ENCODE measurements around the gene MAPK12. TPM values are rescaled to one million over a fixed set of nuclear protein-coding genes. Genes with fewer than 3 reads are reported as not detected.

Gene MAPK12
- total RNA-seq, 2 experiments from 2014 or later, result 1.2 to 1.3 TPM

DNA sequence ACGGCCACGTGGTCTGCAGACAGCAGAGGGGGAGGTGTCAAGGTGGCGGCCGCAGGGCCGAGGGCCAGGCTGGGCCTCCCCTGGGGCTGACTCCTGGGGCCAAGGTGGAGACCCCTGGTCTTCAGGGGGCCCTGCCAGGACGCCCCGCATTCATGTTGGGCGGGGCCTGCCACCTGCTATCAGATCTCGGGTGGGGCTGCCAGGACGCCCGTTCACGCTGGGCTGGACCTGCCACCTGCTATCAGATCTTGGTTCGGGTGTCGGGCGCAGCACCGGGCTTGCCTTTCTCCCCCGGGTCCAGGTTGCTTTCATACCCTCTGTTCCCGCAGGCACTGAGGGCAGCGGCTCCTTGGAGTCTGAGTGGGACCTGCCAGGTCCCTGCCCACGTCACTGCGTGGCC, 24.8 kb upstream of the MAPK12 start:
- TF ChIP-seq, protein P1, sequence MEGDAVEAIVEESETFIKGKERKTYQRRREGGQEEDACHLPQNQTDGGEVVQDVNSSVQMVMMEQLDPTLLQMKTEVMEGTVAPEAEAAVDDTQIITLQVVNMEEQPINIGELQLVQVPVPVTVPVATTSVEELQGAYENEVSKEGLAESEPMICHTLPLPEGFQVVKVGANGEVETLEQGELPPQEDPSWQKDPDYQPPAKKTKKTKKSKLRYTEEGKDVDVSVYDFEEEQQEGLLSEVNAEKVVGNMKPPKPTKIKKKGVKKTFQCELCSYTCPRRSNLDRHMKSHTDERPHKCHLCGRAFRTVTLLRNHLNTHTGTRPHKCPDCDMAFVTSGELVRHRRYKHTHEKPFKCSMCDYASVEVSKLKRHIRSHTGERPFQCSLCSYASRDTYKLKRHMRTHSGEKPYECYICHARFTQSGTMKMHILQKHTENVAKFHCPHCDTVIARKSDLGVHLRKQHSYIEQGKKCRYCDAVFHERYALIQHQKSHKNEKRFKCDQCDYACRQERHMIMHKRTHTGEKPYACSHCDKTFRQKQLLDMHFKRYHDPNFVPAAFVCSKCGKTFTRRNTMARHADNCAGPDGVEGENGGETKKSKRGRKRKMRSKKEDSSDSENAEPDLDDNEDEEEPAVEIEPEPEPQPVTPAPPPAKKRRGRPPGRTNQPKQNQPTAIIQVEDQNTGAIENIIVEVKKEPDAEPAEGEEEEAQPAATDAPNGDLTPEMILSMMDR (IDR thresholded peaks at IDR 0.05), result no peak
- Mint-ChIP-seq H3K9me3 (no peaks in the 10 kb centered on the region), H3K4me1 (ENCODE audit: low read depth) (no peaks in the 10 kb centered on the region), H3K27me3 (peaks cover 3% of the 10 kb centered on the region), H3K36me3 (ENCODE audit: low read depth) (no peaks in the 10 kb centered on the region), H3K27ac (no peak overlapping the region), H3K4me3 (no peak overlapping the region)
- peaks cover 0 to 4% of the 10 kb centered on the region in 2 experiments for H3K9me3 ChIP-seq (ENCODE audit: control insufficient read depth in 1 of 2, insufficient read depth in 1 of 2, low read length in 2 of 2)
- ChIA-PET CTCF (no interaction called here), POLR2A (no interaction called here)
- no peak for DNase-seq
- intact Hi-C loops (cut with DNase I, micrococcal nuclease), result no loop called here
- no peaks in the 10 kb centered on the region for H3K4me1 ChIP-seq (ENCODE audit: insufficient read depth, low read length)
- no peak for ATAC-seq (ENCODE audit: poor library complexity)
- H3K36me3 ChIP-seq (ENCODE audit: insufficient read depth, low read length), result no peaks in the 10 kb centered on the region
- H3K4me3 ChIP-seq (ENCODE audit: low read length), result no peak overlapping the region
- no peak overlapping the region for H3K27ac ChIP-seq (ENCODE audit: low read depth in 1 of 2, low read length in 2 of 2)
- peaks cover 5 to 15% of the 10 kb centered on the region in 2 experiments for H3K27me3 ChIP-seq (ENCODE audit: control insufficient read depth in 1 of 2, insufficient read depth in 2 of 2, low read length in 2 of 2)

DNA sequence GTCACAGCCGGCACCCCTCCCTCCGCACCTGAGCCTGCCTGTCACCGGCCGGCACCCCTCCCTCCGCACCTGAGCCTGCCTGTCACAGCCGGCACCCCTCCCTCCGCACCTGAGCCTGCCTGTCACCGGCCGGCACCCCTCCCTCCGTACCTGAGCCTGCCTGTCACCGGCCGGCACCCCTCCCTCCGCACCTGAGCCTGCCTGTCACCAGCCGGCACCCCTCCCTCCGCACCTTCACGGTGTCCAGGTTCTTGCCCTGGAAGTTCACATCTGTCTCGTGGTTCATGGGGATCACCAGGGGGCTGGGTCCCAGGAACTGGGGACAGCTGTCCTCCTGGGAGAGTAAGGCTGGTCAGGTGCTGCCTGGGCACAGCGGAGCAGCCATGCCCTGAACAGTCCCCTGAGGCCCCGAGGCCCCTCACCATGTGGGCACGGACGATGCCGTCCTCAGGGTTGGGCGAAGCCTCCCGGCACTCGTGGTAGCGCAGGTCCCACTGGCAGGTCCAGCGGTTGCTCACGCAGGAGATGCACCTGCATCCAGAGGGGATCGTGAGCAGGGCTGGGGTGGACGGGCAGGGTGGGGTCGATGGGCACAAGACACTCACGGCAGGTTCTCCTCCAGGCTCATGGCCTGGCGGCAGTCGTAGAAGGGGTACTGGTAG, 24.2 kb upstream of the MAPK12 start:
- Mint-ChIP-seq H3K36me3 (ENCODE audit: low read depth) (no peaks in the 10 kb centered on the region), H3K27ac (no peak overlapping the region), H3K9me3 (no peaks in the 10 kb centered on the region), H3K4me3 (no peak overlapping the region), H3K4me1 (ENCODE audit: low read depth) (no peaks in the 10 kb centered on the region), H3K27me3 (no peaks in the 10 kb centered on the region)
- ChIA-PET POLR2A (no interaction called here), CTCF (no interaction called here)
- intact Hi-C loops (cut with DNase I, micrococcal nuclease), result no loop called here
- TF ChIP-seq, protein P1 (IDR thresholded peaks at IDR 0.05), result no peak
- H3K36me3 ChIP-seq (ENCODE audit: insufficient read depth, low read length), result no peaks in the 10 kb centered on the region
- H3K4me3 ChIP-seq (ENCODE audit: low read length), result no peak overlapping the region
- ATAC-seq (ENCODE audit: poor library complexity) (no peak), DNase-seq (no peak)
- H3K4me1 ChIP-seq (ENCODE audit: insufficient read depth, low read length), result no peaks in the 10 kb centered on the region
- no peak overlapping the region for H3K27ac ChIP-seq (ENCODE audit: low read depth in 1 of 2, low read length in 2 of 2)
- H3K9me3 ChIP-seq (ENCODE audit: control insufficient read depth in 1 of 2, insufficient read depth in 1 of 2, low read length in 2 of 2), result no peaks in the 10 kb centered on the region
- peaks cover 0 to 9% of the 10 kb centered on the region in 2 experiments for H3K27me3 ChIP-seq (ENCODE audit: control insufficient read depth in 1 of 2, insufficient read depth in 2 of 2, low read length in 2 of 2)

DNA sequence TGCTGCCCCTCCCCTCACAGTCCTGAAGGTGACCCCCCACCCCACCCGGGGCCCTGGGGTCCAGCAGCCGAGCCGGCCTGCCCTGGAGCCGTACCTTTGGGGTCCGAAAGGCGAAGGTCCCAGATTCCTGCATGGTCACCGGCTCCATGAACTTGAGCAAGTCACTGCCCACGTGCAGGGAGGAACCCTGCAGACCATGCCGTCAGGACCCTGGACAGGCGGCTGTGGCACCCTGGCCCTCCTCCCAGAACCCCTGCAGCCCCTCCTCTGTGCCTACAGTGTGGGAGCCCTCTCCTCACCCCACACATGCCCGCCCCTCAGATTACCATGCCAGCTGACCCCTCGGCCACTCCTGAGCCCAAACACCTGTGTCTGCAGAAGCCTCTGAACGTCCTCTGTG, 23.0 kb upstream of the MAPK12 start:
- no peak overlapping the region for H3K27ac ChIP-seq (ENCODE audit: low read depth in 1 of 2, low read length in 2 of 2)
- TF ChIP-seq, protein P1 (IDR thresholded peaks at IDR 0.05), result no peak
- no peak overlapping the region for H3K27ac Mint-ChIP-seq
- intact Hi-C loops (cut with DNase I, micrococcal nuclease), result no loop called here
- no peak overlapping the region for H3K4me3 Mint-ChIP-seq
- no peak overlapping the region for H3K4me3 ChIP-seq (ENCODE audit: low read length)
- ChIA-PET CTCF (no interaction called here), POLR2A (no interaction called here)
- H3K4me1 ChIP-seq (ENCODE audit: insufficient read depth, low read length), result no peaks in the 10 kb centered on the region
- no peak for DNase-seq
- no peaks in the 10 kb centered on the region for H3K4me1 Mint-ChIP-seq (ENCODE audit: low read depth)
- no peaks in the 10 kb centered on the region for H3K27me3 ChIP-seq (ENCODE audit: control insufficient read depth in 1 of 2, insufficient read depth in 2 of 2, low read length in 2 of 2)
- H3K36me3 Mint-ChIP-seq (ENCODE audit: low read depth), result no peaks in the 10 kb centered on the region
- no peak for ATAC-seq (ENCODE audit: poor library complexity)
- H3K9me3 Mint-ChIP-seq, result no peaks in the 10 kb centered on the region
- H3K36me3 ChIP-seq (ENCODE audit: insufficient read depth, low read length), result no peaks in the 10 kb centered on the region
- H3K9me3 ChIP-seq (ENCODE audit: control insufficient read depth in 1 of 2, insufficient read depth in 1 of 2, low read length in 2 of 2), result no peaks in the 10 kb centered on the region
- H3K27me3 Mint-ChIP-seq, result no peaks in the 10 kb centered on the region
